GM06990 (cell line): ENCODE data around the gene XIRP1.
A peak's percentile ranks its signal among the peaks of the same experiment; 100 is the strongest.

Experiments used
- DNase-seq: peaks from one replicate; pipeline ENCODE4 v3.0.0-alpha.2; 2011; ENCODE audit not compliant: insufficient read length; ENCODE audit errors: extremely low read depth
- H3K27me3 ChIP-seq: replicated peaks from 2 replicates; pipeline ENCODE4 v1.6.0; 2011; ENCODE audit warnings: low read length; ENCODE audit not compliant: control insufficient read depth, insufficient read depth
- H3K36me3 ChIP-seq: 2 replicates; pipeline ENCODE4 v1.5.1; 2011; ENCODE audit warnings: low read length; ENCODE audit not compliant: control insufficient read depth, insufficient read depth
- H3K4me3 ChIP-seq: replicated peaks from 2 replicates; pipeline ENCODE4 v1.5.1; 2011; ENCODE audit warnings: low read depth, mild to moderate bottlenecking, control low read depth, low read length
- TF ChIP-seq, protein P1 (sequence below): IDR thresholded peaks from 2 replicates; pipeline ENCODE4 v1.5.1; 2011; ENCODE audit warnings: low read length, control low read depth, mild to moderate bottlenecking, inconsistent platforms; ENCODE audit not compliant: insufficient read depth, poor library complexity, severe bottlenecking

Gene XIRP1

DNA sequence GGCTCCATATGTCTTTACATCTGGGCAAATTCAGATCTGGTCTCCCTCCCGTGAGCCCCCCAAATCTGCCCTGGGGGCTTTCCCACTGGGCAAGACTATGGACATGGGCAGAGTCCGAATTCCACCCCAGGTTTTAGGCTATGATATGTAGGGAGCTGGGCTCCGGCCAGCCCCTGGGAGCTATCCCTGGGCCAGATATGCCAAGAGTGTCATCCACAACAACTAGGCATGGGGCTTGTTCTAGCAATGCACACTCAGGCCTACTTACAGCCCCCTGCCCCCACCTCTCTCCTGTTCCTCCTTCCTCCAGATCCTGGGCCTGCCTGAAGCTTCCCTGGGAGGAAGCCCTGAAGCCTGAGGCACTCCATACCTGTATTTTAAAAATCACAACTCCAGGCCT lies 622 bp downstream of the XIRP1 start:
- Histone ChIP-seq H3K27me3 (no peaks in the 10 kb centered on the region; the same call in 1 of the 2 replicates), H3K36me3 (no peaks in the 10 kb centered on the region), H3K4me3 (no peak overlapping the region)
- no peak for DNase-seq
- TF ChIP-seq, protein P1, sequence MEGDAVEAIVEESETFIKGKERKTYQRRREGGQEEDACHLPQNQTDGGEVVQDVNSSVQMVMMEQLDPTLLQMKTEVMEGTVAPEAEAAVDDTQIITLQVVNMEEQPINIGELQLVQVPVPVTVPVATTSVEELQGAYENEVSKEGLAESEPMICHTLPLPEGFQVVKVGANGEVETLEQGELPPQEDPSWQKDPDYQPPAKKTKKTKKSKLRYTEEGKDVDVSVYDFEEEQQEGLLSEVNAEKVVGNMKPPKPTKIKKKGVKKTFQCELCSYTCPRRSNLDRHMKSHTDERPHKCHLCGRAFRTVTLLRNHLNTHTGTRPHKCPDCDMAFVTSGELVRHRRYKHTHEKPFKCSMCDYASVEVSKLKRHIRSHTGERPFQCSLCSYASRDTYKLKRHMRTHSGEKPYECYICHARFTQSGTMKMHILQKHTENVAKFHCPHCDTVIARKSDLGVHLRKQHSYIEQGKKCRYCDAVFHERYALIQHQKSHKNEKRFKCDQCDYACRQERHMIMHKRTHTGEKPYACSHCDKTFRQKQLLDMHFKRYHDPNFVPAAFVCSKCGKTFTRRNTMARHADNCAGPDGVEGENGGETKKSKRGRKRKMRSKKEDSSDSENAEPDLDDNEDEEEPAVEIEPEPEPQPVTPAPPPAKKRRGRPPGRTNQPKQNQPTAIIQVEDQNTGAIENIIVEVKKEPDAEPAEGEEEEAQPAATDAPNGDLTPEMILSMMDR: no peak

DNA sequence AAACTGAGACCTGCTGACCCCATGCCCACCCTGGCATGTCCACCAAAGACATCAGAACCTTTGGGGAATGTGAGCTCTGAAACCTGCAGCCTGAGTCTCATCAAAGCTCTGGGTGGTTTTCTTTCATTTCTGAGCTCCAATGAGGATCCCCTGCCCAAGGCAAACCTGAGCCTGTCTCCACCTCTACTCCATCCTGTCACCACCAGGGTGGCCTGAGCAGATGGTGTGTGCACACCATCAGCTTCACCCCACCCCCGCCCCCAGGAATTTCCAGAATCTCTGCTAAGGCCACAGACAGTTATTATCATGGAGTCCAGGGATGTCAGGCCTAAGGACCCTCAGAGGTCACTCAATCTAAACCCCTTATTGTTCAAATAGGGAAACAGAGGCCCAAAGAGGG lies 1.3 kb downstream of the XIRP1 start:
- TF ChIP-seq, protein P1: no peak
- no peak for DNase-seq
- Histone ChIP-seq H3K36me3 (no peaks in the 10 kb centered on the region), H3K4me3 (no peak overlapping the region), H3K27me3 (no peaks in the 10 kb centered on the region)

DNA sequence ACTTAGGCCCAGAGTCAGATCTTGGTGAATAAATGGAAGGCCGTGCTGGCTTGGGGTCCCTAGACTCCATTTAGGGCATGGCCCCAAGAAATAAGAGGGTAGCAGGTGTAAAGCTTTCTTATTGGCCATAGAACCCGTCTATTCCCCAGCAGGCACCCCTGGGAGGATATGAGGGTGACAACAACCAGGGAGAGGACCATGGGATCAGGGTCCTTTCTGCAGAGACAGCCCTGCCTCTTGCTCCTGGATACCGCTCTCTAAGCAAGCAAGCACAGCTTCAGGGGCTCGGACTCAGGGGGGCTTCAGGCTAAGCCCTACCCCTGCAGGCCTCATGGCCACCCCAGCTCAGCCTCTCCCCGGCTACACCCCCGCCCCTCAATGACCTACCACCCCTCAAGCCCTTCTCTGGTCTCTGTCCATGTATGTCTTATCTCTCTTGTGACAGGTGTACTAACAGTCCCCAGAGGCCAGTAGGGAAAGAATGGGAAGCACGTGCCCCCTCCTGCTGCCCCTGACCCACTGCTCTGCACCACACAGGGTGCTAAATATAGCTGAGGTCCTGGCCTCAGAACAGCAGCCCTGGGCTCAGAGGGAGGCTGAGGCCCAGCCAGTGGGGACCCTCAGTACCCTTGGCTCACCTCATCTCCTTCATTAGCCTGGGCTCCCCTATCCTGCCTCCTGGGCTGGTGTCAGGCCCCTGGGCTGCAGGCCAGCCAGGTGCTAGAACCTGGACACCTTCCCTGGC lies 1.9 kb downstream of the XIRP1 start:
- Histone ChIP-seq H3K36me3 (no peaks in the 10 kb centered on the region), H3K27me3 (no peaks in the 10 kb centered on the region), H3K4me3 (no peak overlapping the region)
- DNase-seq: no peak
- TF ChIP-seq, protein P1: no peak

DNA sequence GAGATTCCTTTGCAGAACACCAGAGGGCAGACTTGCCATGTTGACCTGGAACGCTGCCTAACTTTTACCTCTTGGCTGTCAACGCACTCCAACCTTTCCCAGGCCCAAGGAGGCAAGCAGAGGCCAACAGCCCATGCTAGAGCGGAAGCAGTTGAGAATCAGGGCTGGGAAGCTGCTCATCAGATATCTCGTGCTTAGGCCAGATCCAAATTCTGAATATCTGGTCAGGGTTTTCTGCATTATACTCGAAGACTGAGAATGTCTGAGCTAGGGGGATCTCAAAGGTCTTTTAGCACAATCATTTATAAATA lies 2.5 kb downstream of the XIRP1 start:
- no peaks in the 10 kb centered on the region for H3K36me3 ChIP-seq
- TF ChIP-seq, protein P1: peak; percentile 73
- no peak overlapping the region for H3K4me3 ChIP-seq
- peak; percentile 35 for DNase-seq
- H3K27me3 ChIP-seq: no peaks in the 10 kb centered on the region

DNA sequence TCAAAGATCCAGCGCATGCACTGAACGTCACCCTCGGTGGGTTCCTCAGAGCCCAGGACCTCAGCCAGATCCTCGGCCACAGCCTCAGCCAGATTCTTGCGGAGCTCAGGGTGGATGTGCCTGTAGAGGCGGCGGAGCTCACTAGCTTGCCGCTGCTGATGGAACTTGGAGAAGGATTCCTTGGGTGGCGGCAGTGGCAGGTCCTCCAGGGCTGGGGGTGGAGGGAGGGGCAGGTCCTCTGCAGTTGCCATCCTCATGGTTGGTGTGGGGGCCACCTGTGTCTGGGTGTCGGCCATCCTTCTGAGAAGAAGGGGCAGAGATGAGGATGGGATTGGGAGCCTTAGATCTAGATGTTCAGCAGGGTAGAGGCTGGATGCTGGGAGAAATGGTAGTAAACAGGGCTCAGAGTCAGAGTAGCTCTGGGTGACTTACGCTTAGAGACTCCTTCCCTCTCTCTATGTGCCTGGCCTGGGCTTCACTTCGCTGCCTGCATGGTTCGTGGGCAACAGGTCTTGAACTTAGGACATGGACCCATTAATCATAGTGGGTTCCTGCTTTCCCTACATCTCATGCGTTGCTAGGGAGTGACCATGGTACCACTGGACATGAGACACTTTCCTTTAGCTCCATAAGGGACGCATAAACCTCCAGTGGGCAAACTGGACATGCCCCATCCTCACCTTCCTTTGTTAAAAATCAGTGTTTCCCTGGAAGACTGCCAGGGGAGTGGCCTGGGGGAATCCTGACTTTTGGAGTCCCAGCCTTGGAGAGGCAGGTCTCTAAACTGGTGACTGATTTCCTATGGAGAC lies 3.0 kb downstream of the XIRP1 start:
- no peak overlapping the region for H3K4me3 ChIP-seq
- DNase-seq: no peak
- TF ChIP-seq, protein P1: no peak

More for the DNA sequence above, 3.0 kb downstream of the XIRP1 start:
- H3K27me3 ChIP-seq: no peaks in the 10 kb centered on the region
- H3K36me3 ChIP-seq: no peaks in the 10 kb centered on the region
